HEK293 (cell line): ENCODE data around the gene NGF.
A peak's percentile ranks its signal among the peaks of the same experiment; 100 is the strongest.

ENCODE experiments used
- EGR2 ChIP-seq: fragments of 450-650 bp; formaldehyde crosslinking; IDR thresholded peaks from 2 replicates; pipeline ENCODE4 v1.5.1; 2016; ENCODE audit warnings: low read depth, missing biosample characterization, missing genetic modification characterization
- KLF8 ChIP-seq: fragments of 450-650 bp; formaldehyde crosslinking; IDR thresholded peaks from 2 replicates; pipeline ENCODE4 v1.5.1; 2016; ENCODE audit warnings: missing biosample characterization, missing genetic modification characterization
- MZF1 ChIP-seq: fragments of 450-650 bp; formaldehyde crosslinking; IDR thresholded peaks from 2 replicates; pipeline ENCODE4 v1.5.1; 2017; ENCODE audit warnings: missing biosample characterization, missing genetic modification characterization, borderline replicate concordance
- PRDM1 ChIP-seq: fragments of 450-650 bp; formaldehyde crosslinking; IDR thresholded peaks from 2 replicates; pipeline ENCODE4; 2016; ENCODE audit warnings: missing biosample characterization, missing genetic modification characterization
- TCF7L2 ChIP-seq: IDR thresholded peaks from 2 replicates; pipeline ENCODE4 v1.6.1; 2011; ENCODE audit warnings: low read depth, mild to moderate bottlenecking, inconsistent platforms, low read length, moderate library complexity, borderline replicate concordance
- WT1 ChIP-seq: fragments of 450-650 bp; formaldehyde crosslinking; IDR thresholded peaks from 2 replicates; pipeline ENCODE4 v1.5.1; 2016; ENCODE audit warnings: missing biosample characterization, missing genetic modification characterization
- YY2 ChIP-seq: fragments of 450-650 bp; formaldehyde crosslinking; IDR thresholded peaks from 2 replicates; pipeline ENCODE4 v1.5.1; 2016; ENCODE audit warnings: missing biosample characterization, missing genetic modification characterization
- ZBTB1 ChIP-seq: fragments of 450-650 bp; formaldehyde crosslinking; IDR thresholded peaks from 2 replicates; pipeline ENCODE4 v1.5.1; 2016; ENCODE audit warnings: missing biosample characterization, missing genetic modification characterization
- ZBTB17 ChIP-seq: fragments of 450-650 bp; formaldehyde crosslinking; IDR thresholded peaks from 2 replicates; pipeline ENCODE4 v1.5.1; 2016; ENCODE audit warnings: missing biosample characterization, missing genetic modification characterization
- ZBTB20 ChIP-seq: fragments of 450-650 bp; formaldehyde crosslinking; IDR thresholded peaks from 2 replicates; pipeline ENCODE4 v1.5.1; 2016; ENCODE audit warnings: missing biosample characterization, missing genetic modification characterization
- ZBTB8A ChIP-seq: fragments of 450-650 bp; formaldehyde crosslinking; IDR thresholded peaks from 2 replicates; pipeline ENCODE4 v1.5.1; 2016; ENCODE audit warnings: missing biosample characterization, missing genetic modification characterization
- ZFHX2 ChIP-seq: fragments of 450-650 bp; formaldehyde crosslinking; conservative IDR thresholded peaks from 2 replicates; pipeline ENCODE4 v1.5.1; 2016; ENCODE audit warnings: missing biosample characterization, missing genetic modification characterization
- ZIC2 ChIP-seq: fragments of 450-650 bp; formaldehyde crosslinking; IDR thresholded peaks from 2 replicates; pipeline ENCODE4 v1.5.1; 2016; ENCODE audit warnings: missing biosample characterization, missing genetic modification characterization
- ZNF19 ChIP-seq: fragments of 450-650 bp; formaldehyde crosslinking; IDR thresholded peaks from 2 replicates; pipeline ENCODE4; 2016; ENCODE audit warnings: missing biosample characterization, missing genetic modification characterization, low read depth
- ZNF202 ChIP-seq: fragments of 450-650 bp; formaldehyde crosslinking; IDR thresholded peaks from 2 replicates; pipeline ENCODE4 v1.5.1; 2016; ENCODE audit warnings: missing biosample characterization, missing genetic modification characterization, borderline replicate concordance
- ZNF391 ChIP-seq: fragments of 450-650 bp; formaldehyde crosslinking; IDR thresholded peaks from 2 replicates; pipeline ENCODE4 v1.5.1; 2016; ENCODE audit warnings: low read depth, missing biosample characterization, missing genetic modification characterization, borderline replicate concordance
- ZNF510 ChIP-seq: fragments of 450-650 bp; formaldehyde crosslinking; IDR thresholded peaks from 2 replicates; pipeline ENCODE4 v1.5.1; 2018; ENCODE audit warnings: mild to moderate bottlenecking, missing genetic modification characterization, missing biosample characterization; ENCODE audit not compliant: insufficient replicate concordance
- ZNF521 ChIP-seq: fragments of 450-650 bp; formaldehyde crosslinking; IDR thresholded peaks from 2 replicates; pipeline ENCODE4 v1.5.1; 2017; ENCODE audit warnings: missing biosample characterization, mild to moderate bottlenecking, missing genetic modification characterization
- ZNF600 ChIP-seq: fragments of 450-650 bp; formaldehyde crosslinking; IDR thresholded peaks from 2 replicates; pipeline ENCODE4 v1.5.1; 2016; ENCODE audit warnings: missing biosample characterization, missing genetic modification characterization
- ZNF660 ChIP-seq: fragments of 450-650 bp; IDR thresholded peaks from 2 replicates; pipeline ENCODE4 v1.5.1; 2018; ENCODE audit warnings: missing biosample characterization, mild to moderate bottlenecking, missing genetic modification characterization
- ZNF701 ChIP-seq: fragments of 450-650 bp; formaldehyde crosslinking; IDR thresholded peaks from 2 replicates; pipeline ENCODE4 v1.5.1; 2016; ENCODE audit warnings: missing biosample characterization, missing genetic modification characterization
- ZNF843 ChIP-seq: fragments of 450-650 bp; formaldehyde crosslinking; IDR thresholded peaks from 2 replicates; pipeline ENCODE4 v1.5.1; 2016; ENCODE audit warnings: missing biosample characterization, missing genetic modification characterization
- ZSCAN30 ChIP-seq: fragments of 450-650 bp; IDR thresholded peaks from 2 replicates; pipeline ENCODE4 v1.5.1; 2018; ENCODE audit warnings: missing biosample characterization, mild to moderate bottlenecking, missing genetic modification characterization, moderate library complexity
- TF ChIP-seq, protein P1 (sequence below): fragments of 450-650 bp; formaldehyde crosslinking; IDR thresholded peaks from 2 replicates; pipeline ENCODE4 v1.5.1; 2016; ENCODE audit warnings: missing biosample characterization, missing genetic modification characterization, low read depth
- TF ChIP-seq, protein P2 (sequence below): fragments of 450-650 bp; formaldehyde crosslinking; IDR thresholded peaks from 2 replicates; pipeline ENCODE4 v1.5.1; 2016; ENCODE audit warnings: missing biosample characterization, missing genetic modification characterization
- TF ChIP-seq, protein P3 (sequence below): sonication (generic); formaldehyde crosslinking; IDR thresholded peaks from 2 replicates; pipeline ENCODE4 v1.8.1; 2022; ENCODE audit warnings: mild to moderate bottlenecking, moderate library complexity, missing genetic modification reagents
- TF ChIP-seq, protein P4 (sequence below): fragments of 450-650 bp; formaldehyde crosslinking; IDR thresholded peaks from 2 replicates; pipeline ENCODE4 v1.5.1; 2016; ENCODE audit warnings: missing biosample characterization, missing genetic modification characterization
- TF ChIP-seq, protein P5 (sequence below): fragments of 450-650 bp; formaldehyde crosslinking; IDR thresholded peaks from 2 replicates; pipeline ENCODE4 v1.5.1; 2016; ENCODE audit warnings: missing biosample characterization, missing genetic modification characterization
- TF ChIP-seq, protein P6 (sequence below): fragments of 450-650 bp; formaldehyde crosslinking; IDR thresholded peaks from 2 replicates; pipeline ENCODE4 v1.5.1; 2016; ENCODE audit warnings: missing biosample characterization, missing genetic modification characterization

The NGF gene

DNA sequence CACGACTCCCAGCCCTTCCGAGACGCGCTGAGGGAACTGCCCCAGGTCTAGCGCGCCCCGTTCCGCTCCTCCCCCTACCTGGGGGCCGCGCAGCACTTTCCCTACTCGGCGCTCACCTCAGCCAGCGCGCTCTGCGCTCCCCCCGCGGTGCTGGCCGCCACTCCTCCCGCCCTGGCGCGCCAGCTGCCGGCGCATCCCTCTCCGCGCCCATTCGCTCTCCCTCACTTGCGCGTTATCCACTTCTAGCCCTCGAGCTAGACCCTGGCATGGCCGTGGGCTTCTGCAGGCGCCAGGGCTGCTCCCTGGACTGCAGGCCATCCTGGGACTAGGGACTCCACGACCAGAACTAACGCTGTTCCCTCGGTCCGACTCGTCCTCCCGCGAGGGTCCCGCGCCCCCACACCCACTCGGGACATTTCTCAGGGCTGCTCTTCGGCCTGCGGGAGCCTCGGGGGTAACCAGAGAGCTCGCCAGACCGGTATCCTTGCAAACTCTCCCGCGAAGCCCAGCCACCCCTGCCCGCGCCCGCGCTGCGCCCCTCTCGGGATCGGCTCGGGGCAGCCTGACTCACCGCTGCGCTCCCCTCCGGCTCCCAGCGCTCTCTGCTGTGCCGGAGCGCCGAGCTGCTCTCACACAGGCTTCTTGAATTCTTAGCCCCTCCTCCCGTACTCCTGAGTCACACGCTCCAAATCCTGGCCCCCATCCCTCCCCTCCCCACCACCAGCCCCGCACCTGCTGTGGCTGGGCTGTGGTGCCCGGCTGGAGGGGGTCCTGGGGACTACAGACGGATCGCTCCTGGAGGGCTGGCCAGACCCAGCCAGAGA, at the start of gene NGF (continued):
- TF ChIP-seq, protein P1, sequence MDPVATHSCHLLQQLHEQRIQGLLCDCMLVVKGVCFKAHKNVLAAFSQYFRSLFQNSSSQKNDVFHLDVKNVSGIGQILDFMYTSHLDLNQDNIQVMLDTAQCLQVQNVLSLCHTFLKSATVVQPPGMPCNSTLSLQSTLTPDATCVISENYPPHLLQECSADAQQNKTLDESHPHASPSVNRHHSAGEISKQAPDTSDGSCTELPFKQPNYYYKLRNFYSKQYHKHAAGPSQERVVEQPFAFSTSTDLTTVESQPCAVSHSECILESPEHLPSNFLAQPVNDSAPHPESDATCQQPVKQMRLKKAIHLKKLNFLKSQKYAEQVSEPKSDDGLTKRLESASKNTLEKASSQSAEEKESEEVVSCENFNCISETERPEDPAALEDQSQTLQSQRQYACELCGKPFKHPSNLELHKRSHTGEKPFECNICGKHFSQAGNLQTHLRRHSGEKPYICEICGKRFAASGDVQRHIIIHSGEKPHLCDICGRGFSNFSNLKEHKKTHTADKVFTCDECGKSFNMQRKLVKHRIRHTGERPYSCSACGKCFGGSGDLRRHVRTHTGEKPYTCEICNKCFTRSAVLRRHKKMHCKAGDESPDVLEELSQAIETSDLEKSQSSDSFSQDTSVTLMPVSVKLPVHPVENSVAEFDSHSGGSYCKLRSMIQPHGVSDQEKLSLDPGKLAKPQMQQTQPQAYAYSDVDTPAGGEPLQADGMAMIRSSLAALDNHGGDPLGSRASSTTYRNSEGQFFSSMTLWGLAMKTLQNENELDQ = no peak
- TF ChIP-seq ZFHX2 (tag by site-specific recombination) (0 out of 2 replicates have a peak, but pooled peaks have one; percentile 29), ZBTB1 (tag by site-specific recombination) (no peak), ZNF19 (tag by site-specific recombination) (no peak), ZNF843 (tag by site-specific recombination) (peak; percentile 25; the same call in 1 of the 2 replicates), ZSCAN30 (tag by site-specific recombination) (no peak), EGR2 (tag by site-specific recombination) (no peak), ZNF202 (tag by site-specific recombination) (no peak), ZBTB8A (peak; percentile 74), YY2 (tag by site-specific recombination) (0 out of 2 replicates have a peak, but pooled peaks have one; percentile 15), ZNF391 (tag by site-specific recombination) (peak; percentile 67; the same call in 1 of the 2 replicates), WT1 (tag by site-specific recombination) (peak; percentile 30; the same call in 1 of the 2 replicates), PRDM1 (peak; percentile 75), ZBTB17 (peak; percentile 99), KLF8 (0 out of 2 replicates have a peak, but pooled peaks have one; percentile 20), ZNF600 (peak; percentile 47; the same call in 1 of the 2 replicates), MZF1 (tag by site-specific recombination) (no peak), ZBTB20 (peak; percentile 66), ZNF521 (tag by site-specific recombination) (no peak), TCF7L2 (no peak), ZNF701 (no peak), ZNF510 (tag by site-specific recombination) (no peak), ZNF660 (peak; percentile 53; the same call in 1 of the 2 replicates), ZIC2 (tag by site-specific recombination) (peak; percentile 85)
- TF ChIP-seq, protein P2, sequence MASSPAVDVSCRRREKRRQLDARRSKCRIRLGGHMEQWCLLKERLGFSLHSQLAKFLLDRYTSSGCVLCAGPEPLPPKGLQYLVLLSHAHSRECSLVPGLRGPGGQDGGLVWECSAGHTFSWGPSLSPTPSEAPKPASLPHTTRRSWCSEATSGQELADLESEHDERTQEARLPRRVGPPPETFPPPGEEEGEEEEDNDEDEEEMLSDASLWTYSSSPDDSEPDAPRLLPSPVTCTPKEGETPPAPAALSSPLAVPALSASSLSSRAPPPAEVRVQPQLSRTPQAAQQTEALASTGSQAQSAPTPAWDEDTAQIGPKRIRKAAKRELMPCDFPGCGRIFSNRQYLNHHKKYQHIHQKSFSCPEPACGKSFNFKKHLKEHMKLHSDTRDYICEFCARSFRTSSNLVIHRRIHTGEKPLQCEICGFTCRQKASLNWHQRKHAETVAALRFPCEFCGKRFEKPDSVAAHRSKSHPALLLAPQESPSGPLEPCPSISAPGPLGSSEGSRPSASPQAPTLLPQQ (tag by site-specific recombination) = peak; percentile 56
- TF ChIP-seq, protein P3, sequence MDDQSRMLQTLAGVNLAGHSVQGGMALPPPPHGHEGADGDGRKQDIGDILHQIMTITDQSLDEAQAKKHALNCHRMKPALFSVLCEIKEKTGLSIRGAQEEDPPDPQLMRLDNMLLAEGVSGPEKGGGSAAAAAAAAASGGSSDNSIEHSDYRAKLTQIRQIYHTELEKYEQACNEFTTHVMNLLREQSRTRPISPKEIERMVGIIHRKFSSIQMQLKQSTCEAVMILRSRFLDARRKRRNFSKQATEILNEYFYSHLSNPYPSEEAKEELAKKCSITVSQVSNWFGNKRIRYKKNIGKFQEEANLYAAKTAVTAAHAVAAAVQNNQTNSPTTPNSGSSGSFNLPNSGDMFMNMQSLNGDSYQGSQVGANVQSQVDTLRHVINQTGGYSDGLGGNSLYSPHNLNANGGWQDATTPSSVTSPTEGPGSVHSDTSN = peak; percentile 78; the same call in 1 of the 2 replicates
- TF ChIP-seq, protein P4, sequence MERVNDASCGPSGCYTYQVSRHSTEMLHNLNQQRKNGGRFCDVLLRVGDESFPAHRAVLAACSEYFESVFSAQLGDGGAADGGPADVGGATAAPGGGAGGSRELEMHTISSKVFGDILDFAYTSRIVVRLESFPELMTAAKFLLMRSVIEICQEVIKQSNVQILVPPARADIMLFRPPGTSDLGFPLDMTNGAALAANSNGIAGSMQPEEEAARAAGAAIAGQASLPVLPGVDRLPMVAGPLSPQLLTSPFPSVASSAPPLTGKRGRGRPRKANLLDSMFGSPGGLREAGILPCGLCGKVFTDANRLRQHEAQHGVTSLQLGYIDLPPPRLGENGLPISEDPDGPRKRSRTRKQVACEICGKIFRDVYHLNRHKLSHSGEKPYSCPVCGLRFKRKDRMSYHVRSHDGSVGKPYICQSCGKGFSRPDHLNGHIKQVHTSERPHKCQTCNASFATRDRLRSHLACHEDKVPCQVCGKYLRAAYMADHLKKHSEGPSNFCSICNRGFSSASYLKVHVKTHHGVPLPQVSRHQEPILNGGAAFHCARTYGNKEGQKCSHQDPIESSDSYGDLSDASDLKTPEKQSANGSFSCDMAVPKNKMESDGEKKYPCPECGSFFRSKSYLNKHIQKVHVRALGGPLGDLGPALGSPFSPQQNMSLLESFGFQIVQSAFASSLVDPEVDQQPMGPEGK (tag by site-specific recombination) = peak; percentile 84
- TF ChIP-seq, protein P5, sequence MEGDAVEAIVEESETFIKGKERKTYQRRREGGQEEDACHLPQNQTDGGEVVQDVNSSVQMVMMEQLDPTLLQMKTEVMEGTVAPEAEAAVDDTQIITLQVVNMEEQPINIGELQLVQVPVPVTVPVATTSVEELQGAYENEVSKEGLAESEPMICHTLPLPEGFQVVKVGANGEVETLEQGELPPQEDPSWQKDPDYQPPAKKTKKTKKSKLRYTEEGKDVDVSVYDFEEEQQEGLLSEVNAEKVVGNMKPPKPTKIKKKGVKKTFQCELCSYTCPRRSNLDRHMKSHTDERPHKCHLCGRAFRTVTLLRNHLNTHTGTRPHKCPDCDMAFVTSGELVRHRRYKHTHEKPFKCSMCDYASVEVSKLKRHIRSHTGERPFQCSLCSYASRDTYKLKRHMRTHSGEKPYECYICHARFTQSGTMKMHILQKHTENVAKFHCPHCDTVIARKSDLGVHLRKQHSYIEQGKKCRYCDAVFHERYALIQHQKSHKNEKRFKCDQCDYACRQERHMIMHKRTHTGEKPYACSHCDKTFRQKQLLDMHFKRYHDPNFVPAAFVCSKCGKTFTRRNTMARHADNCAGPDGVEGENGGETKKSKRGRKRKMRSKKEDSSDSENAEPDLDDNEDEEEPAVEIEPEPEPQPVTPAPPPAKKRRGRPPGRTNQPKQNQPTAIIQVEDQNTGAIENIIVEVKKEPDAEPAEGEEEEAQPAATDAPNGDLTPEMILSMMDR (tag by site-specific recombination) = peak; percentile 39; the same call in 1 of the 2 replicates
- TF ChIP-seq, protein P6, sequence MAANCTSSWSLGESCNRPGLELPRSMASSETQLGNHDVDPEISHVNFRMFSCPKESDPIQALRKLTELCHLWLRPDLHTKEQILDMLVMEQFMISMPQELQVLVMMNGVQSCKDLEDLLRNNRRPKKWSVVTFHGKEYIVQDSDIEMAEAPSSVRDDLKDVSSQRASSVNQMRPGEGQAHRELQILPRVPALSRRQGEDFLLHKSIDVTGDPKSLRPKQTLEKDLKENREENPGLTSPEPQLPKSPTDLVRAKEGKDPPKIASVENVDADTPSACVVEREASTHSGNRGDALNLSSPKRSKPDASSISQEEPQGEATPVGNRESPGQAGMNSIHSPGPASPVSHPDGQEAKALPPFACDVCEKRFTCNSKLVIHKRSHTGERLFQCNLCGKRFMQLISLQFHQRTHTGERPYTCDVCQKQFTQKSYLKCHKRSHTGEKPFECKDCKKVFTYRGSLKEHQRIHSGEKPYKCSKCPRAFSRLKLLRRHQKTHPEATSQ (tag by site-specific recombination) = no peak
